GM18499 (cell line): ENCODE measurements around the gene EFS.

ENCODE experiments used
- ATAC-seq: cut with Tn5 transposase; IDR thresholded peaks from one replicate; pipeline ENCODE4 v1.9.1; 2021; ENCODE audit warnings: moderate number of reproducible peaks; ENCODE audit not compliant: insufficient read depth, unreplicated experiment

Gene EFS, protein sequence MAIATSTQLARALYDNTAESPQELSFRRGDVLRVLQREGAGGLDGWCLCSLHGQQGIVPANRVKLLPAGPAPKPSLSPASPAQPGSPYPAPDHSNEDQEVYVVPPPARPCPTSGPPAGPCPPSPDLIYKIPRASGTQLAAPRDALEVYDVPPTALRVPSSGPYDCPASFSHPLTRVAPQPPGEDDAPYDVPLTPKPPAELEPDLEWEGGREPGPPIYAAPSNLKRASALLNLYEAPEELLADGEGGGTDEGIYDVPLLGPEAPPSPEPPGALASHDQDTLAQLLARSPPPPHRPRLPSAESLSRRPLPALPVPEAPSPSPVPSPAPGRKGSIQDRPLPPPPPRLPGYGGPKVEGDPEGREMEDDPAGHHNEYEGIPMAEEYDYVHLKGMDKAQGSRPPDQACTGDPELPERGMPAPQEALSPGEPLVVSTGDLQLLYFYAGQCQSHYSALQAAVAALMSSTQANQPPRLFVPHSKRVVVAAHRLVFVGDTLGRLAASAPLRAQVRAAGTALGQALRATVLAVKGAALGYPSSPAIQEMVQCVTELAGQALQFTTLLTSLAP

DNA sequence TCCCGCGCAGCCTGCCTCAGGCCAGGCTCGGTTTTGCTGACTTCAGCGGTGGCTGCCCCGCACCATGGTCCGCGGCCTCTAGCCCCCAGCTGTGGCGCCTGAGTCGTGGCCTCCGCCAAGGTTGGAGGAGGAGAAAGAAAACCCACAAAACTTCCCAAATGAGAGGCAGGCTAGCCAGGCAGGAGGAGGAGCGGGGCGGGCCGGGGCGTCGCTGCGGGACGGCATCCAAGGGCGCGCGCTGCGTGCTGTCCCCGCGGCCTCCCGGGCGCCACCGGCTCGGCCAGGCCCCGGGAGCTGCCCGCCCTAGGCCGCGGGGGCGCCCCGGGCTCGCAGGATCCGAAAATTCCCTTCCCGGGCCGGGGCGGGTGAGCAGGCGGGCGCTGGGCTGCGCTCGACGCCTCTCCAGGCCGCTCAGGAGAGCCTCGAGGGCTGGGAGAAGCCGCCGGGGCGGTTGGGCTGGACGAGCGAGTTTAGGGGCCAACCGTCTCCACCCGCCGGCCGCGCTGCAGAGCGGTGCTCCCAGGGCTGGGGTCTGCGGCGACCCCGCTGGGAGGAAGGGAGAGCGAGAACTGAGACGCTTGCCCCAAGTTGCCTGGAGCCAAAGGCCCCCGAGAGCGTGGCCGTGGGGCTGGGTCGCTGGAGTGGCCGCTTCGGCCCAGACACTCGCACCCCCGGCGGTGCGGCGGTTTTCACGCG lies at the start of gene EFS:
EFS (minus strand) TSS at position 137 of the 696 bp plus-strand sequence. CDS start 147 bp downstream, outside the sequence.
- ATAC-seq, result no peak

GRCh38 chr14:23414254-23414653 lies 49.3 kb upstream of the EFS start:
- ATAC-seq, result no peak

- no peak for ATAC-seq
These were observed 48.7 kb upstream of the EFS start for GRCh38 chr14:23413681-23414080.

- ATAC-seq, result no peak
These were observed 46.9 kb upstream of the EFS start for GRCh38 chr14:23411563-23412525.

DNA sequence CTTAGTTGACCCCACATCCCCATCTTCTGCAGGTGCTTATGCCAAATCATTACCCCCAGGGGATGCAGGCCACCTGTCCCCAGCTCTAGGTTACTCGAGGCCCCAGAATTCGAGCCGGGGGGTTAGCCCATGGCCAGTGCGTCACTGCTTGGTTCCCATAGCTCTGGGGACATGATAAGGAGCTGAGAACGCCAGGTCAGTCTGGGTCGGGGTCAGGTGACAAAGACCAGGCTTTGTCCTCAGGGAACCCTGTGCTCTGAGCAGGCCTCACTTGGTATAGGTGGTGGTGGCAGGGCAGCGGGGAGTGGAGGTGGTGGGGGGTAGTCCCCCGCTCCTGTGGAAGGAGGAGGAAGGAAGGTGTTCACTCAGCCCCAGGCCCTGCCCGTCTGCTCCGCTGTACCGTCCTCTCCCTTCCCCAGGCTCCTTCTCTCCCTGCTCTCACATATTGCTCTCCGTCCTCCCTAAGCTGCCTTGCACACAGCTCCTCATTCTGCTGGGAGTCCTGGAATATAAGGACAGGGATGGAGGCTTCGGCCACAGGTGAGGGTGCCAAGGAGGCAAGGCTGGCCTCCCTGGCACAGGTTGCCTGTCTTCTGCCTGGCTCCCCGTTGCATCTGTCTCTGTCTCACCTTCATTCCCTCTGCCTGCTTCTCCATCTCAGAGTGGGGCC lies 45.1 kb upstream of the EFS start:
- ATAC-seq, result no peak

GRCh38 chr14:23409475-23409874 lies 44.5 kb upstream of the EFS start:
- no peak for ATAC-seq

DNA sequence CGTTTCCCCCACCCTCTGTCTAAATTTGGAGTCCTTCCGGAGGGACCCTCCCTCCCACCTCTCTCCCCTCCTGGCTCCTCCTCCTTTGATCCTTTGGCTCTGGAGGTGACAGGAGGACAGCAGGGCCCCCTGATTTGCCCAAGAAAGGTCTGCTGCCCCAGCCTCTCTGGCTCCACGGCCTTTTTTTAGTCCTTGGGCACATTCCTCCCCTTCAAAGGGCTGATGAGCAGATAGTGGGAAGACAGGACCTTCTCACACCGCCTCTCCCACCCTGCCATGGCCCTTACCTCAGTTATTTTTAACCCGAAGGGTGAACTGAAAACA lies 43.3 kb upstream of the EFS start:
- ATAC-seq, result no peak

DNA sequence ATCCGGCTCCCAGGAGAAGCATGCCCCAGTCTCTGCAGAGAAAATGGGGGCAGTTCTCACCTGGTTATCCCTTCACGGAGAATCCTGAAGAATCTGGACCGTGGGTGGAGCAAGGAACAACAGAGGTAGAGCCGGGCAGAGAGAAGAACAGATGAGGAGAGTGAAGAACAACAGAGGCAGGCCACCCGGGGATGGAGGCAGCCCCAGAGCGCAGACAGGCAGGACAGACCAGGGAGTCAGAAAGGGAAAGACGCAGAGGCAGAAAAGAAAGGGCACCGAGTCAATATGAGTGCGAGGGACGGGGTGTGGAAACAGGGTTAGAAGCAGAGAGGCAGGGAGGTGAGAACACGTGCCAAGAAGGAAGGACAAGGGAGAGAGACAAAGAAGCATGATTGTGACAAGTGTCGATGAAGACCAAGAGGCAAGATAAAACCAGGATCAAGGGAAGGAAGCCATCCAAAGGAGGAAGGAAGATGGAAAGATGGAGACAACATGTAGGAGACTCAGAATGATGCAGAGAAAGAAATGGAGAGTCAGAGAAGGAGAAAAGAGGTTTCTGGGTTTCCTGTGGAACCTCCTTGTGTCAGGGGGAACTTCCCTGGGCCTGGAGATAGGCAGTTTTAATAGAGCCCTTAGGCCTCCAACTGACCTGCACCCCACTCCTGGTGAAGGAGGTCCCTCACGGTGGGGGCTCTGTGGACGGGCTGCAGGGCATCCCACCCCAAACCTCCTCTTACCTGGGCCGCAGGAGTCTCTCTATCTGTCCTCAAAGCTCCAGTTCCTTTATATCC lies 42.7 kb upstream of the EFS start, which contains the start of gene MYH6:
MYH6 (minus strand) TSS at position 758 of the 791 bp plus-strand sequence. CDS start 1,050 bp downstream, outside the sequence.
- ATAC-seq, result no peak

DNA sequence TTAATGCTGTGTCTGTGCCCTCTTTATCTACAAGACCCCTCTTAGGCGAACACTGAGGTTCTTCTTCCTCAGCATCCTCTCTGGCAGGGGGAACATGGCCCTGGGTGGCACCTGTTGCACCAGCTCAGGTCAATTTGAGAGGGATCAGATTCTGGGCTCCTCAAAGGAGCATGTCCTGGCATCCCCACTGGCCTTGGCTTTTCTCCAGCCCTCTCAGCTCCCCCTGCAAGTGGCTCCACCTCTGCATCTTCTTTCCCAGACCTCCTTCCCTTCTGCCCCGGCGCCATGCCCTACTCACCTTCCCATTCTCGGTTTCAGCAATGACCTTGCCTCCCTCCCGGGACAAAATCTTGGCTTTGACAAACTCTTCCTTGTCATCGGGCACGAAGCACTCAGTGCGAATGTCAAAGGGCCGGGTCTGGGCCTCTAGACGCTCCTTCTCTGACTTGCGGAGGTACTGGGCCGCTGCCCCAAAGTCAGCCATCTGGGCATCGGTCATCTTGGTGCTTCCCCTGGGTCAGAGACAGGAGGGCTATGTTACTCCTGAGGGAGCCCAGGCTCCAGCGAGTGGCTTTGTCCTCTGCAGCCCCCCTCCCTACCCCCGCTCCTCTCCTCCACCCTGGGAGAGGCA lies 41.9 kb upstream of the EFS start:
- no peak for ATAC-seq

GRCh38 chr14:23406244-23406643 lies 41.3 kb upstream of the EFS start:
- ATAC-seq, result no peak

DNA sequence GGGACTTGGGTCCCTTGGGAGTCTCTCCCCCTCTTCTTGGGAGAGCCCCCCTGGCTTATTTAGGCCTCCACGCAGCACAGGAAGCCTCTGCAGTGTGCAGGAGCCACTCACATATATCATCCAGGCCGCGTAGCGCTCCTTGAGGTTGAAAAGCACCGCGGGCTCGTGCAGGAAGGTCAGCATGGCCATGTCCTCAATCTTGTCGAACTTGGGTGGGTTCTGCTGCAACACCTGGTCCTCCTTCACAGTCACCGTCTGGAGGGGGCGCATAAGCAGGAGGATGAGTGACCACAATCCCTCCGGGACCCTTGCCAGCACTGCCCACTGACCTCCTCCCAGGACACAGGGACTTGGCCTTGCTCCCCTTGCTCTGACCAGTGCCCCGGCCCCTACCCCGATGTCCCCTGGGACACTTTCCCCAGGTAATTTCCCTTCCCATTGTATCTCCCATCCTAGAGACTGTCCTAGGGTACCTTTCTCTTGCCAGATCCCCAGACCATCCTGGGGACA lies 40.6 kb upstream of the EFS start:
- no peak for ATAC-seq

DNA sequence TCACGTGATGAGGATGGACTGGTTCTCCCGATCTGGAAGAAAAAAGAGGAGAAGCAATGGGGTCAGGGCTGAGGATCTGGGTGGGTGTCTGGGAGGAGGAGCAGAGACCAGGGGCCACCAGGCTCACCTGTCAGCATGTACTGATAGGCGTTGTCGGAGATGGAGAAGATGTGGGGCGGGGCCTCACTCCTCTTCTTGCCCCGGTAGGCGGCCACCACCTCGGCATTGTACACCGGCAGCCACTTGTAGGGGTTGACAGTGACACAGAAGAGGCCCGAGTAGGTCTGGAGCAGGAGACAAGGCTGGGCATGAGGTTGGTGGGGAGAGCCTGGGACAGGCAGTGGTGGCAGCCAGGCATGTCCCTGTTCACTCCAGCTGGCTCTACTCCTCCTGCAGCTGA lies 40.1 kb upstream of the EFS start:
- ATAC-seq, result no peak

- no peak for ATAC-seq
These were observed 39.4 kb upstream of the EFS start for GRCh38 chr14:23404331-23404900.

GRCh38 chr14:23403908-23404307 lies 38.9 kb upstream of the EFS start:
- ATAC-seq, result no peak

- ATAC-seq, result no peak
These were observed 38.1 kb upstream of the EFS start for GRCh38 chr14:23403139-23403438.

DNA sequence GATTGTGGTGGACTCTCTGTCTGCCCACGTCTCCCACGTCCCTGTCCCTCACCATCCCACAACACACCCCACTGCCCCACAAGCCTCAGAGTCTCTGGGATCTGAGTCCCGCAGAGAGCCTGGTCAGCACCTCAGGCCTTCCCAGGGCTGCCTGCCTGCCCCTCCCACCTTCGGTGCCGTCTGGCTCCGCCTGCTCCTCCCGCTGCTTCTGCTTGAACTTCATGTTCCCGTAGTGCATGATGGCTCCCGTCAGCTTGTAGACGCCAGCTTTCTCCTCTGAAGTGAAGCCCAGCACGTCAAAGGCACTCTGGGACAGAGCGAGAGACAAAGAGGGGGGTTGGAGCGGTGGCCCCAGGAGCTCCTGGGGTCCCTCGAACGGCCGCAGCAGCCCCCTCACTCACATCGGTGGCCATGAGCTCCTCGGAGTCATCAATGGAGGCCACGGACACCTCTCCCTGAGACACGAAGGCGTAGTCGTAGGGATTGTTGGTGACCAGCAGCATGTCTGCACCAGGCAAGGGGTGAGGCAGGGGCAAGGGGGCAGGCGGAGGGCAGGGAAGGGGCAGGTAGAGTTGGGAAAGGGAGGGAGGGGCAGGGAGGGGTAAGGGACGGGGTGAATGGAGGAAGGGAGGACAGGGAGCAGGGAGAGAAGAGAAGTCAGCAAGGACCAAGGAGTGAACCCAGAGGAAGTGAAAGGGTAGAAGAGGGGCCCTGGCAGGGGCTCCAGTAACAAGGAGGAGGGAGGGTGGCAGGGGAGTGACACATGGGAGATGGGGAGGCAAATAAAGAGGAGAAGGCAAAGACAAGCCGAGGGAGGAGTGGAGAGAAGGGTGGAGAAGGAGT lies 37.5 kb upstream of the EFS start:
- no peak for ATAC-seq

DNA sequence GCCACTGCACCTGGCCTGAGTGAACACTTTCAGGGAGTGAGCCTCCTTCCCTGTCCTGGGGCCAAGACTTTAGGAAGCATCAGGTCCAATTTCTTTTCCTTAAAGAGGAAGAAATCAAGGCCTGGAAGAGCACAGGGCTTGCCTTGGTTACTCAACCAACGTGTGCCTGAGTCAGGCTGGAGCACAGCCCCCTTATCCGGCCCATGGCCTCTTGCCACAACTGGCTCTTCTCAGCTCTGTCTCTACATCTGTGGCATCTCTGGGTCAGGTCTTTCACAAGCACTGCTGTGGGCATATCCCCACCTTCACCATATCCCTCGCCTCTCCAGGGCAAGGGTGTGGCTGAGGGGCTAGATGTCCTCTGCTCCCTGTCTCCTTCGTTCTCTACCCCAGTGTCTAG lies 36.3 kb upstream of the EFS start:
- no peak for ATAC-seq
